IMR-90 (cell line): Measurements from ENCODE around the gene DCC. TPM values are rescaled to one million over a fixed set of nuclear protein-coding genes. Genes with fewer than 3 reads are reported as not detected.

Source experiments
- ATAC-seq: fragments of 200-7000 bp; cut with Tn5 transposase; 2 replicates; pipeline ENCODE4 v1.9.1; 2020; ENCODE audit warnings: low read depth, mild to moderate bottlenecking, moderate library complexity
- BruUV-seq: library from RNA; stranded (reverse); fragments of 400-500 nt; replicated peaks from 2 replicates; lab custom pipeline; 2021; lab: Mats Ljungman, UMichigan
- CTCF ChIA-PET: fragments of 300-600 bp; formaldehyde crosslinking; extraction: SDS; loops from one replicate; lab custom pipeline; 2021; ENCODE audit warnings: antibody characterized with exemption; lab: Yijun Ruan, JAX
- POLR2A ChIA-PET: fragments of 300-600 bp; sonication (Branson Sonifier 250); formaldehyde crosslinking; loops from one replicate; lab custom pipeline; 2022; ENCODE audit warnings: antibody characterized with exemption; ENCODE audit not compliant: unreplicated experiment; lab: Charles Lee
- DNase-seq: peaks from one replicate; pipeline ENCODE4 v3.0.0; 2013
- H2AFZ ChIP-seq: replicated peaks from 2 replicates; pipeline ENCODE3; 2013; ENCODE audit warnings: low read length, mild to moderate bottlenecking; ENCODE audit not compliant: poor library complexity
- H2AK5ac ChIP-seq: 2 replicates; pipeline ENCODE4 v1.6.1; 2013; ENCODE audit warnings: low read depth, low read length, inconsistent platforms
- H2AK9ac ChIP-seq: replicated peaks from 2 replicates; pipeline ENCODE3; 2013; ENCODE audit warnings: mild to moderate bottlenecking, low read depth, low read length, moderate library complexity; ENCODE audit not compliant: poor library complexity
- H2BK120ac ChIP-seq: 2 replicates; pipeline ENCODE4 v1.6.1; 2013; ENCODE audit warnings: low read depth, low read length, inconsistent platforms
- H2BK15ac ChIP-seq: 3 replicates; pipeline ENCODE4 v1.6.1; 2013; ENCODE audit warnings: low read depth, low read length, inconsistent platforms
- H2BK20ac ChIP-seq: 2 replicates; pipeline ENCODE4 v1.6.1; 2013; ENCODE audit warnings: low read depth, mild to moderate bottlenecking, inconsistent platforms, low read length, moderate library complexity
- H2BK5ac ChIP-seq: 2 replicates; pipeline ENCODE4 v1.6.1; 2013; ENCODE audit warnings: mild to moderate bottlenecking, low read depth, low read length, inconsistent platforms; ENCODE audit not compliant: poor library complexity, severe bottlenecking
- H3K14ac ChIP-seq: replicated peaks from 2 replicates; pipeline ENCODE4 v1.6.1; 2013; ENCODE audit warnings: low read depth, low read length, inconsistent platforms
- H3K18ac ChIP-seq: 2 replicates; pipeline ENCODE4 v1.6.1; 2013; ENCODE audit warnings: low read depth, low read length, control low read depth
- H3K23ac ChIP-seq: 2 replicates; pipeline ENCODE4 v1.6.1; 2013; ENCODE audit warnings: low read depth, low read length, inconsistent platforms
- H3K27ac ChIP-seq: 2 replicates; pipeline ENCODE4 v1.5.1; 2013; ENCODE audit warnings: mild to moderate bottlenecking, control low read depth, low read length; ENCODE audit not compliant: insufficient read depth
- H3K27me3 ChIP-seq: 2 replicates; pipeline ENCODE4 v1.6.1; 2013; ENCODE audit warnings: low read length; ENCODE audit not compliant: control insufficient read depth, insufficient read depth
- H3K36me3 ChIP-seq: 2 replicates; pipeline ENCODE4 v1.6.1; 2013; ENCODE audit warnings: low read length, mixed read lengths; ENCODE audit not compliant: control insufficient read depth, insufficient read depth
- H3K4ac ChIP-seq: 2 replicates; pipeline ENCODE4 v1.6.1; 2013; ENCODE audit warnings: low read depth, low read length, inconsistent platforms
- H3K4me1 ChIP-seq: 2 replicates; pipeline ENCODE4 v1.6.1; 2013; ENCODE audit warnings: low read length, mixed read lengths; ENCODE audit not compliant: control insufficient read depth, insufficient read depth
- H3K4me2 ChIP-seq: 2 replicates; pipeline ENCODE4 v1.6.1; 2013; ENCODE audit warnings: low read depth, mild to moderate bottlenecking, control low read depth, low read length, moderate library complexity
- H3K4me3 ChIP-seq: 2 replicates; pipeline ENCODE4 v1.5.1; 2013; ENCODE audit warnings: low read depth, mild to moderate bottlenecking, control low read depth, low read length, moderate library complexity; ENCODE audit not compliant: insufficient read depth
- H3K56ac ChIP-seq: 2 replicates; pipeline ENCODE4 v1.6.1; 2013; ENCODE audit warnings: low read length, inconsistent platforms; ENCODE audit not compliant: insufficient read depth; ENCODE audit errors: extremely low read depth
- H3K79me1 ChIP-seq, 2 experiments: 2 replicates each; pipeline ENCODE4 v1.6.1; 2013; ENCODE audit warnings: low read length in 2 of 2, inconsistent platforms in 1 of 2, low read depth in 1 of 2
- H3K9ac ChIP-seq: 2 replicates; pipeline ENCODE4 v1.6.1; 2013; ENCODE audit warnings: low read depth, low read length, control low read depth
- H3K9me1 ChIP-seq: 2 replicates; pipeline ENCODE4 v1.6.1; 2013; ENCODE audit warnings: low read length, inconsistent platforms; ENCODE audit not compliant: insufficient read depth
- H3K9me3 ChIP-seq: 2 replicates; pipeline ENCODE4 v1.6.1; 2013; ENCODE audit warnings: low read length; ENCODE audit not compliant: control insufficient read depth, insufficient read depth
- H4K20me1 ChIP-seq: 2 replicates; pipeline ENCODE4 v1.6.1; 2013; ENCODE audit warnings: low read length, inconsistent platforms; ENCODE audit not compliant: insufficient read depth
- H4K5ac ChIP-seq: 2 replicates; pipeline ENCODE4 v1.6.1; 2013; ENCODE audit warnings: mild to moderate bottlenecking, low read depth, low read length, control low read depth
- H4K8ac ChIP-seq, 2 experiments: 2 replicates each; pipeline ENCODE4 v1.6.1; 2013; ENCODE audit warnings: low read depth in 2 of 2, low read length in 2 of 2, control low read depth in 1 of 2, inconsistent platforms in 1 of 2
- H4K91ac ChIP-seq: 2 replicates; pipeline ENCODE4 v1.6.1; 2013; ENCODE audit warnings: low read depth, low read length, inconsistent platforms; ENCODE audit not compliant: insufficient read depth
- CTCF ChIP-seq: conservative IDR thresholded peaks from 2 replicates; pipeline ENCODE4 v1.5.1; 2012; ENCODE audit warnings: mild to moderate bottlenecking, low read depth, low read length, improper control_type of control experiment
- FOS ChIP-seq: fragments of 150-350 bp; IDR thresholded peaks from 2 replicates; pipeline ENCODE4 v1.6.1; 2016; ENCODE audit warnings: low read depth, low read length
- MAFK ChIP-seq: IDR thresholded peaks from 2 replicates; pipeline ENCODE4 v1.6.1; 2012; ENCODE audit warnings: low read depth, low read length, improper control_type of control experiment
- MAZ ChIP-seq: IDR thresholded peaks from 2 replicates; pipeline ENCODE4 v1.6.1; 2012; ENCODE audit warnings: low read depth, mild to moderate bottlenecking, low read length, improper control_type of control experiment, moderate library complexity, borderline replicate concordance
- MXI1 ChIP-seq: IDR thresholded peaks from 2 replicates; pipeline ENCODE4 v1.6.1; 2012; ENCODE audit warnings: low read depth, mild to moderate bottlenecking, low read length, moderate library complexity, borderline replicate concordance
- POLR2A ChIP-seq: IDR thresholded peaks from 2 replicates; pipeline ENCODE4 v1.6.1; 2012; ENCODE audit warnings: mild to moderate bottlenecking, low read depth, low read length
- SMC3 ChIP-seq: fragments of 150-350 bp; IDR thresholded peaks from 2 replicates; pipeline ENCODE4 v1.6.1; 2016; ENCODE audit warnings: low read depth, mild to moderate bottlenecking, antibody characterized with exemption, low read length, moderate library complexity
- WGBS, 2 experiments: methylation state at CpG; one replicate each; pipeline versions ENCODE4 v1.1.5 to v1.1.7; 2013; ENCODE audit warnings: missing lambda C conversion rate in 2 of 2; ENCODE audit not compliant: insufficient read length in 1 of 2; ENCODE audit errors: extremely low coverage in 2 of 2; 5-methylcytosine and 5-hydroxymethylcytosine counted together
- dilution Hi-C: fragments of 300-500 bp; cut with HindIII; formaldehyde crosslinking; loops from one replicate; pipeline ENCODE4 v1.14.3; 2018; ENCODE audit warnings: low sequenced_read_pairs; ENCODE audit not compliant: unreplicated experiment
- in situ Hi-C: fragments of 300-500 bp; cut with MboI; formaldehyde crosslinking; loops from 3 replicates; pipeline ENCODE4 v1.14.3; 2019; ENCODE audit warnings: low sequenced_read_pairs, inconsistent platforms, mixed read lengths
- intact Hi-C: fragments of 100-400 bp; cut with micrococcal nuclease; formaldehyde crosslinking; loops from 2 replicates; pipeline ENCODE4 v1.10.0; 2022
- polyA plus RNA-seq, 3 experiments: library from polyadenylated mRNA; depleted of rRNA; stranded (reverse); fragments of >200 nt; gene quantifications; 2 replicates each; pipeline ENCODE4 v1.2.3, GENCODE V29; 2012; ENCODE audit warnings: low replicate concordance in 1 of 3
- total RNA-seq: library from RNA; depleted of rRNA; stranded (reverse); fragments of >200 nt; gene quantifications from 2 replicates; pipeline ENCODE4 v1.2.3, GENCODE V29; 2012

Gene DCC
- total and polyA plus RNA-seq, 2 of the 4 experiments (the other 2 are of a cell fraction), result 0.31 to 0.54 TPM

- Histone ChIP-seq H3K36me3 (no peaks in the 10 kb centered on the region), H3K23ac (no peak overlapping the region), H3K4me1 (no peaks in the 10 kb centered on the region), H3K18ac (no peak overlapping the region), H4K5ac (no peak overlapping the region), H2BK20ac (no peak overlapping the region), H3K9ac (no peak overlapping the region), H3K56ac (no peak overlapping the region), H3K27ac (no peak overlapping the region), H2AK9ac (no peak overlapping the region), H3K4ac (no peak overlapping the region), H3K14ac (no peak overlapping the region), H2BK15ac (no peak overlapping the region), H2BK5ac (no peak overlapping the region), H3K4me3 (no peak overlapping the region), H2BK120ac (no peak overlapping the region), H4K8ac (no peak overlapping the region), H3K27me3 (no peaks in the 10 kb centered on the region), H4K91ac (no peak overlapping the region), H2AFZ (no peak overlapping the region), H3K4me2 (no peak overlapping the region), H3K79me1 (no peaks in the 10 kb centered on the region), H4K20me1 (no peaks in the 10 kb centered on the region), H3K9me3 (0 out of 2 replicates have a peak, but pooled peaks cover 2% of the 10 kb centered on the region), H2AK5ac (no peak overlapping the region), H3K9me1 (no peaks in the 10 kb centered on the region)
- DNase-seq (no peak), ATAC-seq (no peak)
- intact Hi-C loops, result no loop called here
- TF ChIP-seq MAFK, result no peak
- TF ChIP-seq CTCF, result no peak
- TF ChIP-seq SMC3, result no peak
- no peak for TF ChIP-seq MAZ
- TF ChIP-seq MXI1, result no peak
- no peak for TF ChIP-seq POLR2A
- TF ChIP-seq FOS, result no peak
- no TSS peak for BruUV-seq
- ChIA-PET POLR2A (no interaction called here), CTCF (no interaction called here)
- dilution Hi-C loops, result no loop called here
- in situ Hi-C loops, result no loop called here
- no CpG with 5 or more reads among the region's 1 CpG for WGBS, 2 experiments
Measured at GRCh38 chr18:52523566-52523965, 183.6 kb downstream of the DCC start.
